ENCODE results near the gene TMEM121. TPM values are rescaled to one million over a fixed set of nuclear protein-coding genes. Genes with fewer than 3 reads are reported as not detected.
"Not testable (repeated sequence)": the region's sequence is repeated elsewhere in the genome, so short reads cannot be mapped to it uniquely, and the experiment has no call there.

Gene TMEM121
- total RNA-seq, 4 donors from 2014 or later = 0.99 to 5.4 (median 4.0) TPM

DNA sequence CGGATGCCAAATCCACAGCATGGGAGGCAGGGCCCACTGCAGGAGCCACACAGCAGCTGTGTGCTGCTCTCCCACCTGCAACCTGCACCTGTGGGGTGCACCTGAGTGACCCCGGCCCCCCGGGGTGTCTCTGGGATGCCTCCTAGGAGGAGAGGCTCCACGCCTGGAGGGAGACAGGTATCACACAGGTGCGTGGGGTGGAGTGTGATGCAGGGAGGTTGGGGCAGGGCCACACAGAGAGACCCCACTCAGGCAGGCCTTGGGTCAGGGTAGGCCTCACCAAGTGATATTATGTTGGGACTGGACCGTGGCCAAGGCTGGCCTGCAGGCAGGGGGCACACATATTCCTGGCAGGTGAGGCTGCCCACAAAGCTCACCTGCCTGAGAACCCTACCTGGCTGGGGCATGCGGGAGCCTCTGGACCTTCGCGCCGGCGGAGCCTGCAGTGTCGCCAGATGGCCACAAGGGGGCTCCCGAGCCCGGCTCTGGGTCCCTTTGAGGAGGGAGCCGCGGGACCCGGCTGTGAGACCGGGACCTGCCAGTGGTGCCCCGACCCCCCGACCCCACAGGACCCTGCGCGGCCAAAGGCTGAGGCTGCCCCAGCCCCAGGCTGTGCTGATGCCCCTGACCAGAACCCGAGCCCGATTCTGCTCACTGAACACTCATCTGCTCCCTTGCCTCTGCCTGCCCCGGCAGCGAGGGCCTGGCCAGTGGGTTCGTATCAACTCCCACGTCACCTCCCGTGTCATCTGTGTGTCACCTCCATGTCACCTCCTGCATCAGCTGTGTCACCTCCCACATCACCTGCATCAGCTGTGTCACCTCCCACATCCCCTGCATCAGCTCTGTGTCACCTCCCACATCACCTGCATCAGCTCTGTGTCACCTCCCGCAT, 11.4 kb downstream of the TMEM121 start:
- intact Hi-C loops (cut with DNase I; ENCODE audit: low total_unique reads) = loop anchor here (10.0 kb wide), 1 partner anchor 343 kb away; no protein-coding TSS in a partner anchor
- DNase-seq (ENCODE audit: low spot score in 2 of 2) = no peak
- no peak overlapping the region for H3K4me3 ChIP-seq (ENCODE audit: low read depth, poor library complexity, severe bottlenecking)
- 25 to 35% methylated on average over 14 to 30 of the region's 30 CpGs for WGBS, 2 donors
- TF ChIP-seq, protein P1, sequence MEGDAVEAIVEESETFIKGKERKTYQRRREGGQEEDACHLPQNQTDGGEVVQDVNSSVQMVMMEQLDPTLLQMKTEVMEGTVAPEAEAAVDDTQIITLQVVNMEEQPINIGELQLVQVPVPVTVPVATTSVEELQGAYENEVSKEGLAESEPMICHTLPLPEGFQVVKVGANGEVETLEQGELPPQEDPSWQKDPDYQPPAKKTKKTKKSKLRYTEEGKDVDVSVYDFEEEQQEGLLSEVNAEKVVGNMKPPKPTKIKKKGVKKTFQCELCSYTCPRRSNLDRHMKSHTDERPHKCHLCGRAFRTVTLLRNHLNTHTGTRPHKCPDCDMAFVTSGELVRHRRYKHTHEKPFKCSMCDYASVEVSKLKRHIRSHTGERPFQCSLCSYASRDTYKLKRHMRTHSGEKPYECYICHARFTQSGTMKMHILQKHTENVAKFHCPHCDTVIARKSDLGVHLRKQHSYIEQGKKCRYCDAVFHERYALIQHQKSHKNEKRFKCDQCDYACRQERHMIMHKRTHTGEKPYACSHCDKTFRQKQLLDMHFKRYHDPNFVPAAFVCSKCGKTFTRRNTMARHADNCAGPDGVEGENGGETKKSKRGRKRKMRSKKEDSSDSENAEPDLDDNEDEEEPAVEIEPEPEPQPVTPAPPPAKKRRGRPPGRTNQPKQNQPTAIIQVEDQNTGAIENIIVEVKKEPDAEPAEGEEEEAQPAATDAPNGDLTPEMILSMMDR (IDR thresholded peaks at IDR 0.05) = peak in 1 of 3 donors; percentile 58
- no peak for TF ChIP-seq POLR2A (IDR thresholded peaks at IDR 0.05)

DNA sequence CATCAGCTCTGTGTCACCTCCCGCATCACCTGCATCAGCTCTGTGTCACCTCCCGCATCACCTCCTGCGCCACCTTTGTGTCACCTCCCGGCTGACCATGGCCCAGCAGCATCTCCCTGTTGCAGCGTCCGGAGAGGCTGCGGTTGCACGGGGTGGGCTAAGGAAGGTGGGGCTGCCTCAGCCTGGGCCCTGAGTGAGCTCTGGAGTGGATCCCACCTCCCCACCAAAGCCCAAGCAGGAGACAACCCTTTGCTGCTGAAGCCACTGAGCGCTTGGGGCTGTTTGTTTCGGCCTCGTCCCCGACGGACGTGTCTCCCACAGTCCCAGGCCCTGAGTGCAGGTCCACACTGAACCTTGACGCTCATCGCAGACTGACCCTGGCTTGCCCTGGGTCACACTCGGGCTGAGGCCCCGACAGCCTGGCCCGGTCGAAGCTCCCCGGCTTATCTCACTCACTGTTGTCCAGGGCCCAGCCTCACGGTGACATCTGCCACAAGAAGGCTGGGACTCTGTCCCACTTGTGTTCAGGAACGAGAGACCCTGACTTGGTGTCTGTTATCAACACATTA, 12.2 kb downstream of the TMEM121 start:
- DNase-seq (ENCODE audit: low spot score in 2 of 2) = no peak
- no peak for TF ChIP-seq POLR2A (IDR thresholded peaks at IDR 0.05)
- TF ChIP-seq, protein P1 (IDR thresholded peaks at IDR 0.05) = no peak
- 88 to 90% methylated on average over 23 of the region's 23 CpGs for WGBS, 2 donors
- intact Hi-C loops (cut with DNase I; ENCODE audit: low total_unique reads) = loop anchor here (10.0 kb wide), 1 partner anchor 344 kb away; no protein-coding TSS in a partner anchor
- no peak overlapping the region for H3K4me3 ChIP-seq (ENCODE audit: low read depth, poor library complexity, severe bottlenecking)

DNA sequence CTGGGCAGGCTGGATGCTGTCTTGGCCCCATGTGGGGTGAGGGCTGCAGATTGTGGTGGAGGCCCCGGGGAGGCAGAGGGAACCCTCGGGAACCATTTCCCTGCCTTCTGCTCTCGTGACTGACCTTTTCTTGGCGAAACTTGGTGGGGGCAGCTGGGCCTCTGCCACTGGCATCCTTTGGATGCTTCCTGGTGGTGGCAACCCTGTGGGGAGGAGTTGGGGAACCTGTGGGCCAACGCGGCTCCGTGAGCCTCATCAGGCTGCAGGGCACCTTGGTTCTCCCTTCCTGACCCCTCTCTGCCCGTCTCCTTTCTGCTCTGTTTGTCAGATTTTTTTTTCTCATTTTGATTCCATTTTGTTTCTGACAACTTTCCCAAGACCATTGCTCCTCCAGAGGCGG, 14.4 kb downstream of the TMEM121 start:
- TF ChIP-seq, protein P1 (IDR thresholded peaks at IDR 0.05) = no peak
- no peak for TF ChIP-seq POLR2A (IDR thresholded peaks at IDR 0.05)
- DNase-seq (ENCODE audit: low spot score in 2 of 2) = no peak
- no peak overlapping the region for H3K4me3 ChIP-seq (ENCODE audit: low read depth, poor library complexity, severe bottlenecking)
- 78 to 84% methylated on average over 9 of the region's 9 CpGs for WGBS, 2 donors
- intact Hi-C loops (cut with DNase I; ENCODE audit: low total_unique reads) = no loop called here

DNA sequence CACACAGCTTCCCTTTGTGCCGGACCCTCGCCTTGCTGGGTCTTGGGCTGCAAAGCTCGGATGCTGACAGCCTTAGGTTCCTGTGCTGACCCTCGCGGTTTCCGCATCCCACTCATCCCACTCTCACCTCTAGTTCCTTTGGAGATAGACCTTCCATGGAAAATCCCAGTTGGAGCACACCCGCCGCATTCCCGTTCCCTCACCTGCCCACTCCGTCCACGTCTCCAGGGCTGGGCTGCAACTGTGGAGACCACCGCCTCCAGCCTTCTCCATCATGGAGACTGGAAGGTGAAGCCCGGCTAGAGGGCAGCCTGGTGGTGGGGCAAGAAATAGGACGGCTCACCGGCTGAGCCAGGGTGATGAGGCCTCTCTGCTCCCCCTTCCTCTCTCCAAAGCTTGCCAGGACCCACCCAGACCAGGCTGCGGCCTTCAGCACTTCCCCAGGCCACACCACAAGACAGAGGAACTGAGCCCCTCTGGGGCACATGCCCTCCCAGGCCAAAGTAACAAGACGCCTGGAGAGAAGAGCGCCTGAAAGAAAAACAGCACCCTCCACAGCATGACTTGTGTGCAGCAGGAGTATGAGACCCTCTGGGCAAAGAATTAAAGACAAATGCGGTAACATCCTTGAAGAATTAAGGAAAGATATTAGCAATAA, 15.0 kb downstream of the TMEM121 start:
- DNase-seq (ENCODE audit: low spot score in 2 of 2) = no peak
- no peak overlapping the region for H3K4me3 ChIP-seq (ENCODE audit: low read depth, poor library complexity, severe bottlenecking)
- 76 to 81% methylated on average over 18 to 19 of the region's 19 CpGs for WGBS, 2 donors
- TF ChIP-seq, protein P1 (IDR thresholded peaks at IDR 0.05) = no peak
- TF ChIP-seq POLR2A (IDR thresholded peaks at IDR 0.05) = no peak
- intact Hi-C loops (cut with DNase I; ENCODE audit: low total_unique reads) = no loop called here

DNA sequence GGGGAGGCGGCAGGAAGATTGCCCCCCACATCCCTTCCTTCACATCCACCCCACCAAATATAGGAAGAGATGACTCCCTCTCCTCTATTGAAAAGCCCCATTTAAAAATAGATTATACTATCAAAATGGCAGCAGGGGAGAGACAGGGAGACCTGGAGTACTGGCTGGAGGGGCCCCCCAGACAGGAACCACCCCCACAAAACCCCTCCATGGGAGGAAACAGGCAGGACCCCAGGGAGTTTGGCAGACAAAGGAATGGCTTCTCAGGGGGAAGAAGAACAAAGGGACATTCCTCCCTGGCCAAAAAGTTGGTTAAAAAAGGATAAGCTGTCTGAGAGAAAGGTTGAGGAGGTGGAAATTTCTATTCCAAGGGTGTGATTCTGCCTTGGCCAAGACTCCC, 19.3 kb downstream of the TMEM121 start:
- intact Hi-C loops (cut with DNase I; ENCODE audit: low total_unique reads); H3K4me3 ChIP-seq (ENCODE audit: low read depth, poor library complexity, severe bottlenecking); DNase-seq (ENCODE audit: low spot score in 2 of 2): not testable (repeated sequence)
- WGBS, 2 donors = 59 to 78% methylated on average over 1 of the region's 1 CpG

DNA sequence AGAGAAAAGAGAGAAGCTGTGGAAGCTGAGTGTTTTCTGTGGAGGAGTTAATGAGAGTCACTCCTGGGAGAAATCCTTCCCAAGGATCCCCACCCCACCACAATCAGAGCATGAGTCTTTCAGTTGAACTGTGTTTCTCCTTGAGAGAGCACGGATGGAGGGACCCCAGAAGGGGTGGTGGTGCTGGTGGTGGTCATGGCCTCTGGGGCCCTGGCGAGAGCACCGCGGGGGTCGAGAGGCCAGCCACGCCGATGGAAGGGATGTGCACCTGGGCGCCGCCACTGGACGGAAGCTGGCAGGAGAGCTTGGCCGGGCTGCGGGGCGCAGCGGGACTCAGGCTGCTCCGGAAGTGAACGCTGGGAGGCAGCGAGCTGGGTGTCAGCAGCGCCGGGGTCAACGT, 20.0 kb downstream of the TMEM121 start:
- H3K4me3 ChIP-seq (ENCODE audit: low read depth, poor library complexity, severe bottlenecking); intact Hi-C loops (cut with DNase I; ENCODE audit: low total_unique reads); DNase-seq (ENCODE audit: low spot score in 2 of 2): not testable (repeated sequence)
- 91 to 94% methylated on average over 8 to 10 of the region's 20 CpGs for WGBS, 2 donors

DNA sequence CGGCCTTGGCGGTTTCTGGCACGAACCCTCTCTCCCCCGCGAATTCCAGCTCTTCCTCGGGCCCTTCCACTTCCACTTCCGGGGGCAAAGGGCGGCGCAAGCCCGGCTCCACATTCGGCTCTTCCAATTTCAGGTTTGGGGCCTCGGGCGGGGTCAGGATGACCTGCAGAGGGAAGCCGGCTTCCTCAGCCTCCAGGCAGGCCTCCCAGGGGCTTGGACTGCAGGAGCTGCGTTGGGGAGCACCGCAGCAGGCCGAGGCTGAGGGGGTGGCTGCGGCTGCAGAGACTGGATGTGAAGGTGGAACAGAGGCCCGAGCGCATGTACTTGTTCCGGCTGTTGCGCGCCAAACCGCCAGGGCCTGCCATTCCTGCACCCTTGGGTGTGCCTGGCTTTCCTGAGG, 20.7 kb downstream of the TMEM121 start:
- intact Hi-C loops (cut with DNase I; ENCODE audit: low total_unique reads); DNase-seq (ENCODE audit: low spot score in 2 of 2); H3K4me3 ChIP-seq (ENCODE audit: low read depth, poor library complexity, severe bottlenecking): not testable (repeated sequence)
- 84 to 97% methylated on average over 6 of the region's 24 CpGs for WGBS, 2 donors
